K562 (cell line): ENCODE results near the gene ST7.

Experiments used
- CREB1 ChIP-seq, 2 experiments: sonication (generic) in 1 of 2; formaldehyde crosslinking in 1 of 2; IDR thresholded peaks; 2 replicates each; pipeline versions ENCODE4 v1.6.1 to v1.8.0; 2012 to 2022; ENCODE audit warnings: inconsistent platforms in 1 of 2, mild to moderate bottlenecking in 1 of 2, missing genetic modification reagents in 1 of 2, moderate library complexity in 1 of 2
- DEAF1 ChIP-seq: fragments of 450-650 bp; formaldehyde crosslinking; IDR thresholded peaks from 2 replicates; pipeline ENCODE4 v1.4.0; 2020; ENCODE audit warnings: mild to moderate bottlenecking, moderate library complexity
- EP300 ChIP-seq: IDR thresholded peaks from 2 replicates; pipeline ENCODE4 v1.6.1; 2012; ENCODE audit warnings: low read length, improper control_type of control experiment
- FOXK2 ChIP-seq, 2 experiments: fragments of 450-650 bp; IDR thresholded peaks in 1 of 2; conservative IDR thresholded peaks in 1 of 2; 2 replicates each; pipeline ENCODE4 v1.6.1; 2016; ENCODE audit warnings: low read depth in 2 of 2, mild to moderate bottlenecking in 1 of 2
- HNRNPL ChIP-seq: fragments of 200-400 bp; formaldehyde crosslinking; IDR thresholded peaks from 2 replicates; pipeline ENCODE4 v1.6.1; 2017; ENCODE audit warnings: low read depth, mild to moderate bottlenecking, low read length
- KDM4B ChIP-seq, 2 experiments: fragments of 450-650 bp in 1 of 2; sonication (generic) in 1 of 2; IDR thresholded peaks; 2 replicates each; pipeline ENCODE4 v1.6.1; 2016 to 2017; ENCODE audit warnings: borderline replicate concordance in 2 of 2, antibody characterized with exemption in 1 of 2, low read depth in 1 of 2, mild to moderate bottlenecking in 1 of 2
- RAD51 ChIP-seq: fragments of 450-650 bp; IDR thresholded peaks from 2 replicates; pipeline ENCODE4 v1.7.1; 2016; ENCODE audit warnings: low read depth, mild to moderate bottlenecking, borderline replicate concordance
- RFX7 ChIP-seq: fragments of 250-450 bp; sonication (Bioruptor Pico); IDR thresholded peaks from 2 replicates; pipeline ENCODE4 v1.5.1; 2021; ENCODE audit warnings: mild to moderate bottlenecking
- ZBTB49 ChIP-seq: sonication (generic); formaldehyde crosslinking; IDR thresholded peaks from 2 replicates; pipeline ENCODE4 v1.8.0; 2022; ENCODE audit warnings: missing genetic modification reagents, mild to moderate bottlenecking, borderline replicate concordance
- ZKSCAN1 ChIP-seq: fragments of 150-350 bp; IDR thresholded peaks from 2 replicates; pipeline ENCODE4 v1.6.1; 2016; ENCODE audit warnings: low read depth, low read length
- ZZZ3 ChIP-seq: fragments of 450-650 bp; IDR thresholded peaks from 2 replicates; pipeline ENCODE4 v1.6.1; 2016; ENCODE audit warnings: antibody characterized with exemption, mild to moderate bottlenecking, moderate library complexity

GRCh38 chr7:117087639-117088396 lies 134.5 kb downstream of the ST7 start:
- TF ChIP-seq RFX7 (CRISPR knock-in tag) (no peak), CREB1 (IDR thresholded peaks at IDR 0.05) (no peak), CREB1 (CRISPR knock-in tag; IDR thresholded peaks at IDR 0.05) (no peak), EP300 (no peak), RAD51 (no peak), FOXK2 (conservative IDR thresholded peaks at IDR 0.05 in 1 of 2, IDR thresholded peaks at IDR 0.05 in 1 of 2; ENCODE audit: low read depth in 2 of 2) (0 out of 4 replicates have a peak, but pooled peaks of 1 of the 2 experiments have one; percentile 32), ZBTB49 (no peak), ZKSCAN1 (no peak), HNRNPL (no peak), ZZZ3 (no peak), DEAF1 (CRISPR knock-in tag) (no peak), KDM4B (IDR thresholded peaks at IDR 0.05; ENCODE audit: borderline replicate concordance in 2 of 2, low read depth in 1 of 2) (no peak)
